ENCODE data around the gene PTCD2.
"Not testable (repeated sequence)": the region's sequence is repeated elsewhere in the genome, so short reads cannot be mapped to it uniquely, and the experiment has no call there.

PTCD2 gene

GRCh38 chr5:72400950-72401349, 80.8 kb downstream of the PTCD2 start:
- no peak for DNase-seq (ENCODE audit: low spot score)
- in situ Hi-C loops (cut with MboI; ENCODE audit: low pct_unique_long_range_greater_than_20kb, low sequenced_read_pairs, unreplicated experiment), result no loop called here
- no peak for TF ChIP-seq CTCF (IDR thresholded peaks at IDR 0.05; ENCODE audit: extremely low read depth, insufficient read depth, missing control alignments)

- in situ Hi-C loops (cut with MboI; ENCODE audit: low pct_unique_long_range_greater_than_20kb, low sequenced_read_pairs, unreplicated experiment), result no loop called here
- no peak for TF ChIP-seq CTCF (IDR thresholded peaks at IDR 0.05; ENCODE audit: extremely low read depth, insufficient read depth, missing control alignments)
- no peak for DNase-seq (ENCODE audit: low spot score)
Observed at GRCh38 chr5:72402381-72402890, 82.3 kb downstream of the PTCD2 start.

GRCh38 chr5:72402959-72403628, 82.9 kb downstream of the PTCD2 start:
- DNase-seq (ENCODE audit: low spot score), result no peak
- in situ Hi-C loops (cut with MboI; ENCODE audit: low pct_unique_long_range_greater_than_20kb, low sequenced_read_pairs, unreplicated experiment), result no loop called here
- peak; percentile 17 for TF ChIP-seq CTCF (IDR thresholded peaks at IDR 0.05; ENCODE audit: extremely low read depth, insufficient read depth, missing control alignments)

- DNase-seq (ENCODE audit: low spot score); in situ Hi-C loops (cut with MboI; ENCODE audit: low pct_unique_long_range_greater_than_20kb, low sequenced_read_pairs, unreplicated experiment): not testable (repeated sequence)
Observed at GRCh38 chr5:72404771-72405170, 84.6 kb downstream of the PTCD2 start.

GRCh38 chr5:72407078-72407477, 86.9 kb downstream of the PTCD2 start:
- no peak for DNase-seq (ENCODE audit: low spot score)
- no peak for TF ChIP-seq CTCF (IDR thresholded peaks at IDR 0.05; ENCODE audit: extremely low read depth, insufficient read depth, missing control alignments)
- in situ Hi-C loops (cut with MboI; ENCODE audit: low pct_unique_long_range_greater_than_20kb, low sequenced_read_pairs, unreplicated experiment), result no loop called here

DNA sequence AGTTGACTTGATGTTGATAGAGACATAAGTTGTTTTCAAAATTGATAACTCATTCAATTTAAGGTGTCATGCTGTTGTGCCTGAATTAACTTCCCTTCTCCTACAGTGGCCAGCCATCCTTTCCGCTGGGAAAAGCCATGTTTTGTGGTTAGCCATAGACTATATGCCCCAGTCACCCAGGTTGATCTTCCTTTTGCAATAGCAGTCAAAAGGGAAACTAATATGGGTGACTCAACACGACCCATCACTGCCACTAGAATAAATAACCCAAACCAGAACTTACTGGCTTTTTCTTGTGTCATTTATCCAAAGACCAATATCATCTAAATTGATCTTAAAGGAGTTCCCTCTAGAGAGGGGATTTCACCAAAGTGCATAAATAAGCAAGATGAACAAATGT, 87.4 kb downstream of the PTCD2 start:
- no peak for TF ChIP-seq CTCF (IDR thresholded peaks at IDR 0.05; ENCODE audit: extremely low read depth, insufficient read depth, missing control alignments)
- no peak for DNase-seq (ENCODE audit: low spot score)
- in situ Hi-C loops (cut with MboI; ENCODE audit: low pct_unique_long_range_greater_than_20kb, low sequenced_read_pairs, unreplicated experiment), result no loop called here

GRCh38 chr5:72408127-72408526, 88.0 kb downstream of the PTCD2 start:
- in situ Hi-C loops (cut with MboI; ENCODE audit: low pct_unique_long_range_greater_than_20kb, low sequenced_read_pairs, unreplicated experiment), result no loop called here
- no peak for TF ChIP-seq CTCF (IDR thresholded peaks at IDR 0.05; ENCODE audit: extremely low read depth, insufficient read depth, missing control alignments)
- DNase-seq (ENCODE audit: low spot score), result no peak

All from GM13977 (cell line).